ENCODE data around the gene AP4B1.

AP4B1 gene

DNA sequence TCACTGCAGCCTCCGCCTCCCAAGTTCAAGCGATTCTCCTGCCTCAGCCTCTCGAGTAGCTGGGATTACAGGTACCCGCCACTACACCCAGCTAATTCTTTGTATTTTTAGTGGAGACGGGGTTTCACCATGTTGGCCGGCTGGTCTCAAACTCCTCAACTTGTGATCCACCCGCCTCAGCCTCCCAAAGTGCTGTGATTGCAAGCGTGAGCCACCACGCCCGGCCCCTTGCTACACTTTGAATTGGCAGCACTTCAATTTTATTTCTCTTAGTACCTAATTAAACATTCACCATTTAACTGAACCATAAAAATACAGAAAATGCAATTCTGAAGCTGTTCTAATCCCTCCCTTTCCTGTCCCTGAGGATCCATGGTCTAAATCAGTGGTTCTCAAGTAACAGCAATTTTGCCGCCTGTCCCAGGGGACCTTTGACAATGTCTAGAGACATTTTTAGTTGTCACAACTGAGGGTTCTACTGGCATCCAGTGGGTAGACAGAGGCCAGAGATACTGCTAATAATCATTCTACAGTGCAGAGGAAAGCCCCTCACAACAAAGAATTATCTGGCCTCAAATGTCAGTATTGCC is 12.9 kb downstream of the AP4B1 start:
- DNase-seq: no peak

DNA sequence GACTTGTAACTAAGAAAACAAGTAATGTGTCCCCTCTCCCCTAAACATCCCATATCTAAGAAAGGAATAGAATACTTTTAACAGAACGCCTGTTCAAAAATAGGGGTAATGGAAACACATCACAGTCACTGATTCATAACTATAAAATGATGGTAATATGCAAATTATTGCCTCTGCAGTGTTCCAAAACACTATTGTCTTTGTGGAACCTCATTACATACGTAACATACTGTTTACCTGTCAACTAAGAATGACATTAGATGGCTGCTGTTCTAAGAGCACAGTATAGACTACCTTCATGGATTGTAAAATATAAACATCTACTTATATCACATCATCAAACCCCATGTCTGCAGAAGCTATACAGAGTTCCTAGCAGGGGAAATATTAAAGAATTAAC is 13.8 kb downstream of the AP4B1 start:
- no peak for DNase-seq

- no peak for DNase-seq
Observed at GRCh38 chr1:113887402-113888175, 17.0 kb downstream of the AP4B1 start, which contains the start of gene BCL2L15. Gene BCL2L15 (minus strand): TSS chr1:113887581. CDS start chr1:113887375, 206 bp downstream.

- DNase-seq: no peak
Observed at GRCh38 chr1:113886417-113887401, 17.9 kb downstream of the AP4B1 start.

- no peak for DNase-seq
Observed at GRCh38 chr1:113881661-113882060, 22.9 kb downstream of the AP4B1 start.

- DNase-seq: no peak
Observed at GRCh38 chr1:113879739-113880038, 24.9 kb downstream of the AP4B1 start.

DNA sequence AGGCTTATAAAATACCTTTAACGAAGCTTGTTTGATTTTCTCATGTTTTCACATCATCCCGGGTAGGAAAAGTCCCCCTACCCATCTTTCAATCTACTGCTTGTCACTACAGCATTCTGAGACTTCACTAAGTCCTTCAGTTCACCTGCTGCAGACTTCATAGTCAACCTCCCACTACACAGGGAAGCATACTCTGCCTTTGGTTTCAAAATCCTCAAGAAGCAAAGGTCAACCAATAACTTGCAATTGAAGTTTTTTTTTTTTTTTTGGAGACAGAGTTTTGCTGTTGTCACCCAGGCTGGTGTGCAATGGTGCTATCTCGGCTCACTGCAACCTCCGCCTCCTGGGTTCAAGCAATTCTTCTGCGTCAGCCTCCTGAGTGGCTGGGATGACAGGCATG is 28.4 kb downstream of the AP4B1 start:
- DNase-seq: no peak

GRCh38 chr1:113875714-113876113 is 28.9 kb downstream of the AP4B1 start:
- no peak for DNase-seq

DNA sequence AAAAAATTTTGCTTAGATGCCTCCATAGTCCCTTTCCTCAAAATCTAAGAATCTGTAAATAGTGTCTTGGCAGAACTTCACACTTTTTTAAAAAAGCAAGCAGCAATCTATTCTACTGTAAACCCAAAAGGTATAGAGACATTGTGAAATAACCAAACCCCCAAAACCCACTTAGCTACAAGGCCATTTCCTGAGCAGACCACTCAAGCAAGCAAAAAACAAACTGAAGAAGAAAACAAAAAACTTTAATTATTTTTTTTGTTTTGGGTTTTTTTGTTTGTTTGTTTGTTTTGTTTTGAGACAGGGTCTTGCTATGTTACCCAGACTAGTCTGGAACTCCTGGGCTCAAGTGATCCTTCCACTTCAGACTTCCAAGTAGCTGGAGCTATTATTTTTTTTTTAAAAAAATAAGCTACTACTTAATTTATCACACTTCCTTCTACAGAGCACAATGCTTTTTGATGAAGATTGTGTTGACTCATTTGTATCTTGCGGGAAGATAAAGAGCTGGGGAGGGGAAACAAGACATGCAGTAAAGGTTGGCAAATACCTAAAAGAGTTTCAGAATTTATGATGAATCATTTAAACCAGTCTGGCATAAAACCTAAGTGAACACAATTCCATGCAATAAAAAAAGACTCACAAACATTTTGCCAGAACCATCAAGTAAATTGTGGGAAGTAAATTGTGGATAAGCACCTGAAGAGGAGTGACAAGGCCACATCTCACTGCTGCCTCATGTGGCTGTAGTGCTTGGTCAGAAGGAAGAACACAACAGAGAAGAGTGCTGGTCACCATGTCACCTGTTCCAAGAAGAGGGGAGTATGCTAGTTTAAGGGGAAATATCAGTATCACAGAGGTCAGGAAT is 30.4 kb downstream of the AP4B1 start:
- no peak for DNase-seq

- DNase-seq: no peak
Observed at GRCh38 chr1:113872219-113872935, 32.2 kb downstream of the AP4B1 start.

GRCh38 chr1:113871597-113872113 is 32.9 kb downstream of the AP4B1 start, which contains the start of gene PTPN22:
Gene PTPN22 (minus strand): TSS chr1:113871712.
- DNase-seq: no peak

GRCh38 chr1:113870778-113871177 is 33.8 kb downstream of the AP4B1 start:
- no peak for DNase-seq

- DNase-seq: no peak
Observed at GRCh38 chr1:113868387-113869083, 36.1 kb downstream of the AP4B1 start.

DNA sequence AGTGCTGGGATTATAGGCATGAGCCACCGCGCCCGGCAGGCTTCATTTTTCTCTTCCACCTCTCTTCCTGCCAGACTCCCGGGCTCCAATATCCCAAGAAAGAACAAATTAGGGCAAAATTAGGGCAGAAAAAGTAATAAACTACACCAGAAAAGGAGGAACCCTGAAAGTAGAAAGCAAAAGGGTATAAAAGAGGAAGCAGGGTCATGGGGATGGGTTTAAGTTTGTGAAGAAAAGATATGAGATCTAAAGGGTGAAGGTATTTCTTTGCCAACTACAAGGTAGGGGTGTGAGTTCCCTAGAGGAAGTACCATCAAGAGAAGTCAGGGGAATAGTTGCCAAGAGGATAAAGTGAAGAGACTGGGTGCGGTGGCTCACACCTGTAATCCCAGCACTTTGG is 43.0 kb downstream of the AP4B1 start:
- no peak for DNase-seq

GRCh38 chr1:113860891-113861290 is 43.7 kb downstream of the AP4B1 start:
- DNase-seq: no peak

- no peak for DNase-seq
Observed at GRCh38 chr1:113859478-113860175, 45.0 kb downstream of the AP4B1 start.

- DNase-seq: no peak
Observed at GRCh38 chr1:113858982-113859381, 45.6 kb downstream of the AP4B1 start.

GRCh38 chr1:113858418-113858817 is 46.2 kb downstream of the AP4B1 start:
- no peak for DNase-seq

- no peak for DNase-seq
Observed at GRCh38 chr1:113857776-113858175, 46.8 kb downstream of the AP4B1 start.

DNA sequence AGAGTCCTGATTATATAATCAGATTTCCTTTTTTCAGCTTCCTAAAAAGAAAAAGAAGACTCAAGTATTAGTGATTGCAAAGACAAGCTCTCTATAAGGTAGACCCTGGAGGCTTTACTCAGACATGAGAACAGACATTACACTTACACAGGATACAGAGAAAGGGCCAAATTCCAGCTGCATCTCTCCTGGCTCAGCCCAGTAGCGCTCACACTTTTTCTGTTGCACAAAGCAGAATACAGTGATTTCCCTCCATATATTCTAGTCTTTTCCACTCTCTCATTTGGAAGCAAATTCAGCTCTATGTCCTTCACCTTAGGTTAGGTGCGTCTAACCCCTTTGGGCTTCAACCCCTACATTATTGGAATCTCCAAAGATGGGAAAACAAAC is 48.2 kb downstream of the AP4B1 start:
- DNase-seq: no peak

Measured in activated gamma-delta T cell (primary cell).